CD4-positive, alpha-beta T cell (primary cell): Measurements from ENCODE around the gene PSRC1. TPM values are rescaled to one million over a fixed set of nuclear protein-coding genes. Genes with fewer than 3 reads are reported as not detected.

Experiments used
- ATAC-seq: fragments of 200-7000 bp; cut with Tn5 transposase; one replicate; pipeline ENCODE4 v1.10.0; 2022; ENCODE audit warnings: mild to moderate bottlenecking; ENCODE audit not compliant: poor library complexity
- CTCF ChIA-PET: fragments of 350-600 bp; sonication (Branson Sonifier 250); formaldehyde crosslinking; loops from one replicate; lab custom pipeline; 2021; ENCODE audit warnings: antibody characterized with exemption, inconsistent platforms; lab: Charles Lee
- POLR2A ChIA-PET: fragments of 350-600 bp; sonication (Branson Sonifier 250); formaldehyde crosslinking; loops from one replicate; lab custom pipeline; 2021; ENCODE audit warnings: antibody characterized with exemption, inconsistent platforms; lab: Charles Lee
- DNase-seq, 14 experiments: peaks; one replicate each; pipeline ENCODE4 v3.0.0-alpha.2; 2013 to 2020; ENCODE audit warnings: mixed read lengths in 2 of 14
- H3K27ac ChIP-seq, 2 donors: one replicate each; pipeline versions ENCODE4 v1.5.1 to v1.7.0; 2013; ENCODE audit warnings: low read length in 2 of 2, low read depth in 1 of 2, mild to moderate bottlenecking in 1 of 2
- H3K27me3 ChIP-seq, 2 experiments: 1 replicate in 1 of 2; 2 replicates in 1 of 2; pipeline versions ENCODE4 v1.6.1 to v1.7.0; 2013; ENCODE audit warnings: low read length in 2 of 2, control low read depth in 1 of 2, mild to moderate bottlenecking in 1 of 2, moderate library complexity in 1 of 2; ENCODE audit not compliant: insufficient read depth in 2 of 2, control insufficient read depth in 1 of 2
- H3K36me3 ChIP-seq: one replicate; pipeline ENCODE4 v1.6.1; 2013; ENCODE audit warnings: low read length, control low read depth; ENCODE audit not compliant: insufficient read depth
- H3K4me1 ChIP-seq: one replicate; pipeline ENCODE4 v1.6.1; 2013; ENCODE audit warnings: low read length, control low read depth; ENCODE audit not compliant: insufficient read depth
- H3K4me3 ChIP-seq: one replicate; pipeline ENCODE4 v1.5.1; 2013; ENCODE audit warnings: mild to moderate bottlenecking, low read length, moderate library complexity
- H3K9me3 ChIP-seq, 2 experiments: 1 replicate in 1 of 2; 2 replicates in 1 of 2; pipeline versions ENCODE4 v1.6.1 to v1.7.0; 2013; ENCODE audit warnings: low read length in 2 of 2, mild to moderate bottlenecking in 2 of 2, control low read depth in 1 of 2, moderate library complexity in 1 of 2; ENCODE audit not compliant: control insufficient read depth in 1 of 2, insufficient read depth in 1 of 2
- H3K27ac Mint-ChIP-seq: one replicate; pipeline ENCODE4 v1.8.0; 2020; ENCODE audit warnings: mixed read lengths
- H3K27me3 Mint-ChIP-seq: one replicate; pipeline ENCODE4 v1.8.0; 2021; ENCODE audit warnings: mixed read lengths
- H3K36me3 Mint-ChIP-seq: one replicate; pipeline ENCODE4 v1.8.0; 2021; ENCODE audit warnings: low read depth, mixed read lengths
- H3K4me1 Mint-ChIP-seq: one replicate; pipeline ENCODE4 v1.8.0; 2021; ENCODE audit warnings: low read depth, mixed read lengths
- H3K4me3 Mint-ChIP-seq: one replicate; pipeline ENCODE4 v1.8.0; 2020; ENCODE audit warnings: mild to moderate bottlenecking, mixed read lengths
- H3K9me3 Mint-ChIP-seq: one replicate; pipeline ENCODE4 v1.8.0; 2020; ENCODE audit warnings: mixed read lengths
- CTCF ChIP-seq: fragments of 200-600 bp; IDR thresholded peaks from one replicate; pipeline ENCODE4 v1.8.0; 2022; ENCODE audit warnings: antibody characterized with exemption, mild to moderate bottlenecking
- intact Hi-C, 2 experiments: fragments of 100-400 bp; cut with DNase I in 1 of 2; cut with micrococcal nuclease in 1 of 2; formaldehyde crosslinking; loops; one replicate each; pipeline versions ENCODE4 v1.15.1 to v1.9.0; 2023 to 2025; cut with DNase I, micrococcal nuclease
- total RNA-seq, 174 experiments: library from RNA in 2 of 174; stranded (reverse) in 2 of 174; gene quantifications; one replicate each; pipeline ENCODE4 v1.2.3 and lab custom pipeline; 2021 to 2026

The PSRC1 gene
- total RNA-seq, 2 experiments from 2014 or later, result 0.22 to 0.91 TPM

GRCh38 chr1:109261006-109261405 lies 21.9 kb downstream of the PSRC1 start:
- CTCF ChIA-PET, result no interaction called here
- ATAC-seq (no peak), DNase-seq (no peak)
- Histone ChIP-seq H3K4me1 (peaks cover 6% of the 10 kb centered on the region), H3K27me3 (no peaks in the 10 kb centered on the region), H3K9me3 (no peaks in the 10 kb centered on the region), H3K27ac (no peak overlapping the region), H3K4me3 (no peak overlapping the region), H3K36me3 (no peaks in the 10 kb centered on the region)
- Mint-ChIP-seq H3K4me1 (peaks cover 2% of the 10 kb centered on the region), H3K4me3 (no peak overlapping the region), H3K9me3 (no peaks in the 10 kb centered on the region), H3K36me3 (no peaks in the 10 kb centered on the region), H3K27ac (no peak overlapping the region), H3K27me3 (no peaks in the 10 kb centered on the region)
- TF ChIP-seq CTCF, result no peak
- POLR2A ChIA-PET, result no interaction called here
- intact Hi-C loops, result loop anchor here in 1 of 2 experiments (5.0 kb wide), 1 partner anchor 231 kb away; the partner anchor contains the start of gene CYB561D1

GRCh38 chr1:109259674-109260557 lies 23.0 kb downstream of the PSRC1 start:
- intact Hi-C loops, result loop anchor here in 1 of 2 experiments (5.0 kb wide), 1 partner anchor 232 kb away; the partner anchor contains the start of gene CYB561D1
- no peak for DNase-seq

More at GRCh38 chr1:109259674-109260557, 23.0 kb downstream of the PSRC1 start:
- no peaks in the 10 kb centered on the region for H3K36me3 ChIP-seq
- Mint-ChIP-seq H3K27ac (no peak overlapping the region), H3K36me3 (no peaks in the 10 kb centered on the region), H3K4me3 (no peak overlapping the region), H3K27me3 (no peaks in the 10 kb centered on the region), H3K9me3 (no peaks in the 10 kb centered on the region), H3K4me1 (peaks cover 7% of the 10 kb centered on the region)
- no peak overlapping the region for H3K27ac ChIP-seq
- H3K9me3 ChIP-seq, result no peaks in the 10 kb centered on the region
- no peaks in the 10 kb centered on the region for H3K27me3 ChIP-seq
- CTCF ChIA-PET, result no interaction called here
- no peak for TF ChIP-seq CTCF
- H3K4me3 ChIP-seq, result no peak overlapping the region
- no peak for ATAC-seq
- H3K4me1 ChIP-seq, result peaks cover 6% of the 10 kb centered on the region
- POLR2A ChIA-PET, result no interaction called here
